Mucosa of gallbladder (tissue), 1 donor: ENCODE data around the gene OR4F15. TPM values are rescaled to one million over a fixed set of nuclear protein-coding genes. Genes with fewer than 3 reads are reported as not detected.
"Not testable (repeated sequence)": the region's sequence is repeated elsewhere in the genome, so short reads cannot be mapped to it uniquely, and the experiment has no call there.

ENCODE experiments used
- DNase-seq: peaks from one replicate; pipeline ENCODE4 v3.0.0-alpha.2; 2020; ENCODE audit warnings: low spot score
- total RNA-seq: library from RNA; stranded (reverse); gene quantifications from one replicate; pipeline ENCODE4 v1.2.1, GENCODE V29; 2021
- donor health status: DM: no; HTN: no; CAD: no.

OR4F15 gene, protein sequence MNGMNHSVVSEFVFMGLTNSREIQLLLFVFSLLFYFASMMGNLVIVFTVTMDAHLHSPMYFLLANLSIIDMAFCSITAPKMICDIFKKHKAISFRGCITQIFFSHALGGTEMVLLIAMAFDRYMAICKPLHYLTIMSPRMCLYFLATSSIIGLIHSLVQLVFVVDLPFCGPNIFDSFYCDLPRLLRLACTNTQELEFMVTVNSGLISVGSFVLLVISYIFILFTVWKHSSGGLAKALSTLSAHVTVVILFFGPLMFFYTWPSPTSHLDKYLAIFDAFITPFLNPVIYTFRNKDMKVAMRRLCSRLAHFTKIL
- not detected for total RNA-seq

DNA sequence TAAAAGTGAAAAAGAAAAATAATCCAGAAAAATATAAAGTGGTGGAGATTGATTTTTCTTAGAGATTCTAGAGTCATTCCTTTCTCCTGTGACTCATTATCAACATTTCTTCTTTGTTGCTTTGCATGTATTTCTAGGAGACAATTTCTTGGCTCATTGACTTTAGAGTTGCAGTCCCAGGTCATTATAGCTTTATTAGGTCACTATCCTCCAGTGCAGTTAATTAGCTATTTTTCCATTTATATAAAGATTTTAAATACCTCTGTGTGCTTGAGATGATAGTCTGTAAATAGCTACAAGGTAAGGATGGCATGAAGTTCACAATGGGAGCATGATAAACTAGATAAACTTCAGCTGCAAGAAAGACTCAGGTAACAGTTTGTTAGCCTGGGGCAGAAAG, at the start of gene OR4F15:
Gene OR4F15, plus strand, starts transcription at position 301 of the 400 bp plus-strand sequence. CDS start 5,985 bp downstream, outside the sequence.
- no peak for DNase-seq

DNA sequence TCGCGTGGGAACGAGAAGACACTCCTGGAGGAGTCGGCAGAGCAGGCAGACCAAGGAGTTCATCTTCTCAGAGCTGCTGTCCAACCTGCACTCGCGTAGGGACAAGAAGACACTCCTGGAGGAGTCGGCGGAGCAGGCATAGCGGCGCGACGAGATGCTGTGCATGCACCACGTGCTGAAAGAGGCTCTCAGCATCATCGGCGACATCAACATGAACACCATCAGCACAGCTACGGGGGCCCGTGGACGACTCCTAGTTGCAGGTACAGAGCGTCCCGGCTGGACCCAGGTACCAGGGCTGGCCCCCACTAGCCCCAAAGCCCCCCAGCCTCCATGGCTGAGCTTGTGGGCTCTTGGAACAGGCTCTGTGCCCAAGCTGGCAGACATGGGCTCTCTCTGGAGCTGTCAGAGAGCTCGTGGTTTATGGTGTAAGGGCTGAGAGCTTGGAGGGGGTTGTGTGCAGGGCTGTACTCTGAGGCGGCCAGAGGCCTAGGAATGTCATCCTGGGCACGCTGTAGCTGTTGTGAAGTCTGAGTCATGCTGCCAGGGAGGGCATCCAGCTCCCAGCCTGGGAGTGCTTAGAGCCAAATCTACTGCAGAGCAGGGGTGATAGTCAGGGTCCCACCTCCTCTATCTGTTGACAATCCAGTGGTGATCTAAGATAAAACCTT, 47.2 kb upstream of the OR4F15 start:
- not testable (repeated sequence) for DNase-seq

DNA sequence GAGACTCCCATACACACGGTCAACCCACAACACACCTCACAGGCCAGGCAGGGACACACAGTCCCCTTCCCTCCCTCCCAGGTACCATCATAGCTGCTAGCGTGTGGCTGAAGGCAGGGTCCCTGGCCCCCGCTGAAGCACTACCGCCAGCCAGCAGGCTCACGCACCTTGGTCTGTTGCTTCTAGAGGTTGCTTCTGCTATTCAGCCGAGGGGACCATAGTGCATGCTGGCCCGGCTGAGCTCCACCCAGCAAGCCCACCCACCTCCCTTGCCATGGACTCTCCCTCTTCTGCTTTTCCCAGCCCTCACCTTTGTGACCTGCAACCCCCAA, 46.7 kb upstream of the OR4F15 start:
- not testable (repeated sequence) for DNase-seq

DNA sequence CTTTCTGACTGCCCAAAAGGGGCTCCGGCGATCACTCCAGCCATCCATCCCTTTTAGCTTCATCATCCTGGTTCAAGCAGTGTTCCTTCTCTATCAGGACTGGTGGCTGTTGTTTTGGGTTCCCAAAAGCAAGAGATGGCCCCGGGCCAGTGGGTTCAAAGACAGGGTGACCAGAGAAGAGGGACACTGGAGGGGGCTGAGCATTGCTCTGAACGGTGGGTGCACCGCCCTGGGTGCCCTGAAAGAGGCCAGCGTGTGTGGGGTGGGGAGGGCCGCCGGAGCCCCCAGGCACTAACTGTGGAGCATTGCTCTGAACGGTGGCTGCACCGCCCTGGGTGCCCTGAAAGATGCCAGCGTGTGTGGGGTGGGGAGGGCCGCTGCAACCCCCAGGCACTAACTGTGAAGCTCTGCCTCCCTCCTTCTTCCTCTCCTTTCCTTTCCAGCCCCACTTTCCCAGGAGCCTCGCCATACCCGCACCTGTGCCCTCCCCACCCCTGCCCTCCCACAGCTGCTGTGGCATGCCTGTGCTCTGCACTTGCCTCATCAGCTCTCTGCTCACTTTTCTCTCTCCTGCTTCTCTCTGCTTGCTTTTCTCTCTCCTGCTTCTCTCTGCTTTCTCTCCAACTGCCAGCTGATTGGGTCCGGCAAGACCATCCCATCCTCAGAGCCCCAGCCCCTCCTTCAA, 46.1 kb upstream of the OR4F15 start:
- DNase-seq, result no peak

DNA sequence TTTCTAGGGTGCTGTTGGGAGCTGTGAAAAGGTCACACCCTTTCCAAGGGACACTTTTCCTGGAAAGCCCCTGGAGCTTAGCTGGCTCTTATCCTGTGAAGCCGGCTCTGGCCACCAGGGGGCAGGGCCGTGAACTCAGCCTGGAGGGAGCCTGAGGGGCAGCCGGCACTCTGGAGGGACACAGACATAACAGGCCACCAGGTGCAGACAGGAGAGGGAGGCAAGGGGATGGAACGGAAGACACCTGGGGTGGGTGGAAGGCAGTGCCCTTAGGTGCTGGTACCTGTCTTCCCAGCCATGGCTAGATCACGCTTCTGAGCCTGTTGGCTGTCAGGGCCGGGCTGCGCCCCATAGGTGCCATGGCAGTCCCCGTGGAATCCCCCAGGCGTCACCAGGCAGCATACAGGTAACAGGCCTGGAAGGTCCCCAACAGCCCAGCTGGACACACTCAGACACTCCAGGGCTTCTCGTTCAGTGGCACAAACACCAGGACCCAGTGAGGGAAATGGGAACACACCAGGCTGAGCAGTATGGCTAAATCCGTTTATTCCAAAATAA, 44.8 kb upstream of the OR4F15 start:
- DNase-seq, result not testable (repeated sequence)

DNA sequence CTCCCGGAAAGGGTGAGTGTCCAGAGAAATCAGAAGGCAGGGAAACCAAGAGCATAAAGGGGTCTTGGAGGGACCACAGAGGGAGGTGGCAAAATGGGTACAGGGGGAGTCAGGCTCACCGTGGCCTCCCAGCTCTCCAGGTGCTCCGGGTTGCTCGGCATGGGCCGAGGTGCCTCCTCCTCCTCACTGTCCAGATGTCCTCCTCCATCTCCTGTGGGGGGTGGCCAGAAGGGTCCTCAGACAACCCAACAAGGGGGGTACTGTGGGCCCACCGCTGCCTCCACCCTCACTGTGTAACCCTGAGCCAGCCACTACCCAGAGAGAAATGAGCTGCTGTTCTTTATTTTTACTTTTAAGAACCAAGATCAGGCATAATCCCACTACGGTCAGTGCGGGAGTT, 39.1 kb upstream of the OR4F15 start:
- no peak for DNase-seq

DNA sequence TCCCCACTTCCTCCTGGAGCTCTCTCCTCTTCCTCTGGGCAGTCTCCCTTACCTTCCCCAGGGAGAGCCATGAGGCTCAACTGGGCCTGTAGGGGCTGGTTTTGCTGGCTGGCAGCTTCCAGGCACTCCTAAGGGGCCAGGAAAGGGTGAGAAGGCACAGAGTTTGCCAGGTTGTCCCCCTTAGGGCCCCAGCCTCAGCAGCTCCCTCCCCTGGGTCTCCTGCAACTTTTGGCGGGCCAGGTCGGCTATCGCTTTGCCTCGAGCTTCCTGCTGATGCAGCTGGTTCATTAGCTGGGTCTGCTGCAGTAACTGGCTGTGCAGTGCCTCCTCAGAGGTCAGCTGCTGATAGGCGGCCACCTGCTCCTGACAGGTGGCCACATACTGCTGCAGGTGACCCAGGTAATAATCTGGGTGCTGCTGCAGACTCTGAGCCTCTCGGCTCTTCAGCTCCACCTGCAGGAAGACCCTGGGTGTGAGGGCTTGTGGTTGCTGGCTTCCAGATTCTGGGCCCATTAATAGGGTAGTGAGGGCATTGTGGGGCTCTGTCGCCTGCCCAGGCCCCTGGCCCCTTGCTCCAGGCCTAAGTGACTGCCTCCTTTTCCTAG, 38.4 kb upstream of the OR4F15 start:
- DNase-seq, result no peak

DNA sequence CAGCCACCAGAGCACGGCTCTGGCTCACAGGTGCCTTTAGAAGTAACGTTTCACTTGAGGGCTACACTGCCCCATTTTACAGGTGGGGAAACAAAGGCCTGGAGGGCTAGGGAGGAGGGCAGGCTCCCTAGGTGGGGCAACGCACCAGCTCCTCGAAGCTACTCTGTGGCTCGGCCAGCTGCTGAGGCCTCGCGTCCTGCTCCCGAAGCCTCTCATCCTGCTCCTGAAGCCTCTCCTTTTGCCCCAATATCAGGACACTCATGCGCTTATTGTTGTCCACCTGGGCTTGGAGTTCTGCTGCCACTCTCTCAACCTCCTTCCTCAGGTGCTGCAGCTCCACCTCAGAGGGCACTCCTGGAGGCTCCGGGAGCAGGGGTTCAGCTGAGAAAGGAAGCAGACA, 36.9 kb upstream of the OR4F15 start:
- DNase-seq, result no peak

DNA sequence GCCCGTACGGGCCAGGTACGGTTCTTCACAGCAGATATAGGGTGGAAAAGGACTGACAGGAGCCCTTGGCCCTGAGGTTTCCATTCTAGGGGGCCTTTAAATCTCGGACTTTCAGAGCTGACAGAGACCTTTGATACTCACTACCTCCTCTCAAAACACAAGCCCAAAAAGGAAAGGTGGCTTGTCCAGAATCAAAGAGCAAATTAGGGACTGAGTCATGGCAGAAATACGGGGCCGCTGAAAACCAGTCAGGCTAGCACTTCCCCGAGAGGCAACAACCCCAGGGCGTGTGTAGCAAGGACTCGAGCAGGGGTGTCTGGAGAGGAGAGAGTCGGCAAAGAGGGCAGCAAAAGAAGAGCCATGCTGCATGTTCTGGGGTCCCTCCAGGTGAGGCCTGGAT, 33.4 kb upstream of the OR4F15 start:
- not testable (repeated sequence) for DNase-seq

DNA sequence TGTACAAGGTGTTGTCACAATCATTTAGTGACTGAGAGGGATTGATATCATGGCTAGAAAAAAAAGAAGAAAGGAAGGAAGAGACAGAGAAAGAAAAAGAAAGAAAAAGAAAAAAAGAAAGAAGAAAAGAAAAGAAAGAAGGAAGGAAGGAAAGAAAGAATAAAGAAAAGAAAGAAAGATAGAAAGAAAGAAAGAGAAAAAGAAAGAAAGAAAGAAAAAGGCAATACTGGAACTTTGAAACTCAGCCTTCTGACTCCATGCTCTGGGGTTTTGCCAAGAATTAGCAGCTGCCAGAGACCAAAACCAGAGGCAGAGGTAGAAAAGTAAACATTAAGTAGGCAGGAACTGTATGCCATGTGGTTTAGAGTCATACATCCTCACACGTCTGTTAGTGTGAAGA, 31.8 kb upstream of the OR4F15 start:
- DNase-seq, result peak; percentile 29

DNA sequence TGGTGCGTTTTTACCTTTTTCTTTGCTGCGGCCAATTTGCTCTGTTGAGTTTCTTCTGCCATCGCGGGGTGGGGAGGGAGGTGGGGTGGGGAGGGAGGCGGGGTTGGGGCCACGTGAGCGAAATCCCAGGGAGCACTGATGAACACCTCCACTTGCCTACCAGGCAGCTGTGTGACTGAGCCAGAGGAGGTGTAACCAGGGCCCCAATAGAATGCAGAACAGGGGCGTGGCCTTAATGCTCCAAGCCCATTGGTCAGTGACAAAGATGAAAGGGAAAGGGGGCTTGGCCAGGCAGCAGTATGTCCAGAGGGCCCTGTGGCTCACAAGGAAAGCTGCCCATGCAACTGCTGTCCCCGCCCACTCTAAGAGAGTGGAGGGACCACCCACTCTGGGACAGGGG, 30.1 kb upstream of the OR4F15 start:
- no peak for DNase-seq

DNA sequence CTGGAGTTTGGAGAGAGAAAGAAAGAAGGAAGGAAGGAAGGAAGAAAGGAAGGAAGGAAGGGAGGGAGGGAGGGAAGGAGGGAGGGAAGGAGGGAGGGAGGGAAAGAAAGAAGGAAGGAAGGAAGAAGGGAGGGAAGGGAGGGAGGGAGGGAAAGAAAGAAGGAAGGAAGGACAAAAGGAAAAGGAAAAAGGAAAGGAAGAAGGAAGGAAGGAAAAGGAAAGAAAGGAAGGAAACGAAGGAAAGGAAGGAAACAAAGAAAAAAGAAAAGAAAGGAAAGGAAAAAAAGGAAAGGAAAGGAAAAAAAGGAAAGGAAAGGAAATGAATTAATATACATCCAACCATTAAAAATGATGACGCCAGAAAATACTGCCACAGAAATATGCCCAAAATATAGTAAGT, 27.4 kb upstream of the OR4F15 start:
- DNase-seq, result no peak

DNA sequence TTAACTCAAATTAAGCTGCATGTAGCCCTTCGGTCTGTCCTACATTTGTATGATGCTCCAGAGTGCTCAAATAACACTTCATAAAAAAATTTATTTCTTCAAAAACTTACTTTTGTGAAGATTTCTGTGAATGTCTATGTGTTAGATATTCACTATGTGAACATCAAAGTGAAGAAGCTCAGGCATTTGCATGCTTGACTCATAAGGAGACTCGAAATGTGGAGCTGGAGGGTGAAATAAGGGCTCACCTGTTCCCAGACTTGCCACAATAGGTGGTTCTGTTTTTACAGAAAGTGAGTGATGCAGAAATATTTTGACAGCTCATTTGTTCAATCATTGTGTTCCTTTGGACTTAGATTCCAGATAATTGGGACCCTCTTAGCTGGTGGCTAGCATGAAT, 25.6 kb upstream of the OR4F15 start:
- not testable (repeated sequence) for DNase-seq

DNA sequence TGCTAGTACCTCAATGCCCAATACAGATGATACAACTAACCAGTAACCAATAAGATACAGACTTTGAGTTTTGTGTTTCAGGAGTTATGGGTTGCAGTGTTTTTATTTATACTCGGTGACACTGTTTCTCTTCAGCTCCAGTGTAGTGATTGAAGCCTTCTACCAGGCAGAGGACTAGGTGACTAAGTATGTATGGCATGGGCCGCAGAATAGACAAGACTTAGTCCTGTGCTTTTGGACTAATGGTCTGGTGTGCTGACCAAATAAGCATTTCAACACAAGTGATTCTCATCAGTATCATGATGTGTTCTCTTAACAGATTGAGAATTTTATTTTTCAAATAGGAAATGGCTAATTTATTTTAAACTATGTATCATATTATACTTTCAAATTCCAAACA, 24.0 kb upstream of the OR4F15 start:
- DNase-seq, result not testable (repeated sequence)

DNA sequence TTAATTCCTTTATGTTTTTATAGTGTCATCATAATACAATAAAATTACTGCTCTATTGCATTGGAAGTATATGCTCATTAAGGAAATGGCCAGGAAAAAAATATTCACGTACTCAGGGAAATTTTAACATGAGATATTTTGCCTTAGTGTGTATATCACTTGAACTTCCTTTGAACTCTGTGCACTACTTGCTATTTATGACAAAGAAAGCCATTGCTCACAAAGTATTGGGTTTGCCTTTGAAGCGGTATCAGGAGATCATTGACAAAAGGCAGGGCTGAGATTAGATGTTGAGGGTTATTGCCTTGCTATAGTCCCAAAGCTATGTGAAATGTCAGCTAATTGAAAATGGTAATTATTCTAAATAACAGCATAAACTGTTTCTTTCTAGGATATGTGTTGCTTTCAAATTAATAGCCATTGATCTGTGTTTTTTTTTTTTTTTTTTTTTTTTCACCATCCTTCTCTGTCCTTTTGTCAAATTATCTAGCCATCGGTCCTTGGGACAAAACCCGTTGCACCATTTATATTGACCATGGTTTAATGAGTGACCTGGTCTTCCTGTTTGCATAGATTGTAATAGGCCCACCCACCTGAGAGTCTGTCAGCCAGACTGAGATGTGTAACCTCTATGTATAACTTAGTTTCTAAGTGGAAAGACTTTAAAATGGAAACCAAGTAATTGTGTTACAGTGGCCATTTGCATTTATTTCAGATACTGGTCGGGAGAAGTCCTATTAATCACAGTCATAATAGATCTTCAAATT, 23.3 kb upstream of the OR4F15 start:
- not testable (repeated sequence) for DNase-seq

DNA sequence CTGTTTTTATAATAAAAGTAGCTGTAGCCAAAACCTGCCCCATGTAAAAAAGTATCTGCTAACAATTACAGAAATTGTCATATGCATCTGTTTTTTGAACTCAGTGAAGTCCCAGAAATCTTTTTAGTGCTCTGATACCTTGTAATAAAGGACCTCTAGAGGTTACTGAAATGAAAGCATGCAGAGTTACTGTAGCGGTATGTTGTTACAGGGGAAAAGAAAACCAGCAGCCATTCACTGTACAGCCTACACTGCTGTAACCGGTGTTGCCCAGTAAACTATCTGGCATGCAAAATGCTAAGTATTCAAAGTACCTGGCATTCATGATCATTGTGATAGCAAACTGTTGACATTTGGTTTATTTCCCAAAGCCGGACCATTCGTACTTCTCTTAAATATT, 21.3 kb upstream of the OR4F15 start:
- not testable (repeated sequence) for DNase-seq

DNA sequence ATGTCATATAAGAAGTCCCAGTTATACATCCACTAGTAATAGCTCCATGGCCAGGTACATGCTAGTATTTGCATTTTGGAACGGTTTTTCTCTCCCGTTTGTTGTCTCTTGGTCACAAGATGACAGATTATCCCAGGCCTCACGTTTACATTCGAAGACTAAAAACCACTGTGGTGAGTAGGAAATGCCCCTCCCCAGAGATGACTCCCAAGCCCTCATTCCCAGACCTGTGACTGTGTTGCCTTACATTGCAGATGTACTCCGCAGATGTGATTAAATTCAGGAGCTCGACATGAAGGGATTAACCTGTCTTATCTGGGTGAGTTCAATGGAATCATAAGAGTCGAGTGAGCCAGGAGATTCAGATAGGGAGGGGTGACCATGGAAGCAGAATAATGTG, 18.0 kb upstream of the OR4F15 start:
- not testable (repeated sequence) for DNase-seq

DNA sequence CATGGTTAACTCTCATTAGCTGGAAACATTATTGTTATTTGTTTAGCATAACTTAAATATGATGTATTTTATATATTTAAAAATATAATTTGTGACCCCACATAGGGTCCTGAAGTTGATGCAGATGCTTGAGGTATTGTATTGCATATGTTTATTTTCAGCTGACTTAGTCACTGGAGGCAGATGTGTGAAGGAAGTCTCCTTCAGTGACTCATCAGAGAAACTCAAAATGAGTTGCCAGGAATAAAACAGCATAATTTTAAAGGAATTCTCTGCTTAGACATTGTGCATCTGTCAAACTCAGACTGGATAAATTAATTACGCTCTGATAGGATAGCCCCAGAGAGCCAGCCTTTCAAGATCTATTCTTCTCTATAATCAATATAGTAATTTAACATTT, 16.5 kb upstream of the OR4F15 start:
- DNase-seq, result no peak

DNA sequence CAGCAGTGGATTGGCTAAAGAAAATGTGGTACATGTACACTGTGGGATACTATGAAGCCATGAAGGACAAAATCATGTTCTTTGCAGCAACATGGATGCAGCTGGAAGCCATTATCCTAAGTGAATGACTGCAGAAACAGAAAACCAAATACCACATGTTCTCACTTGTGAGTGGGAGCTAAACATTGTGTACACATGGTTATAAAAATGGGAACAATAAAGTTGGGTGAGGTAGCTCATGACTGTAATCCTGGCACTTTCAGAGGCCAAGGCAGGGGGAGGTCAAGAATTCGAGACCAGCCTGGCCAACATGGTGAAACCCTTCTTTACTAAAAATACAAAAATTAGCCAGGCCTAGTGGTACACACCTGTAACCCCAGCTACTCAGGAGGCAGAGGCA, 12.3 kb upstream of the OR4F15 start:
- no peak for DNase-seq

DNA sequence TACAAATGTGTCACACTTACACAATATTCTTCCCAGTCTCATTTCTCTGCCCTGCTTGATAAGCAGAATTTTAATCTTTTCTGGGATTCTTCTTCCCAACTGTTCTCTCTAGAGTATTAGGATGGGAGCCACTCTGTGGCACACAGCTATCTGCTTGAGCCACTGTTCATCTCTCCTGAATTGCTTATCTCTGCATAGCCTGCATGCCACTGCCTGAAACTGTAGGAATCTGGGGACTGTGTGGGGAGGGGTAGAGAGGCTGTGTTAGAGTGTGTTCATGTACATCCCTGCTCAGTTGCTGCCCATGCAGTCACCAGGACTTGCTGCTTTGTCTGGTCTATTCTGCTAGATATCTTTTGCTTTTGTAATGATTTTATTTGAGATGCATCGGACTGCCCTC, 11.0 kb upstream of the OR4F15 start:
- DNase-seq, result no peak

DNA sequence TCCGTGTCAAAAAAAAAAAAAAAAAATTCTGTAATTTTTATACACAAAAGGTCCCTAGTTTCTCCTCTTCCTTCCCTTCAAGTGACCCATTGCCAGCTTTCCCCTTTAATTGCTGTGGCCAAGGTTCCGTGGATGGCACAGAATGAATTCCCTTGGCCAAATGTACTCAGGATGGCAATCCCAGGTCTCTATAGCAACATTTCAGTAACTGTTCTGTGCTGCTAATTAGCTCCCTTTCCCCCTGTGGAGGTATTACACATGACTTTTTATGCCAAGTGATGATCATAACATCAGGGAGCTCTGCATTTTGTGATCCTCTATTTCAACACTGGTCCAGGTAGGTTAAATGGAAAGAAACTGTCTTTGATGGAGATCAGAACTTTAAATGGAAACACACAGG, 8.8 kb upstream of the OR4F15 start, which contains the start of gene OR4F6:
Gene OR4F6, plus strand, starts transcription at position 301 of the 400 bp plus-strand sequence. CDS start 2,211 bp downstream, outside the sequence.
- no peak for DNase-seq
